Measurements from ENCODE around the gene CD109.

DNA sequence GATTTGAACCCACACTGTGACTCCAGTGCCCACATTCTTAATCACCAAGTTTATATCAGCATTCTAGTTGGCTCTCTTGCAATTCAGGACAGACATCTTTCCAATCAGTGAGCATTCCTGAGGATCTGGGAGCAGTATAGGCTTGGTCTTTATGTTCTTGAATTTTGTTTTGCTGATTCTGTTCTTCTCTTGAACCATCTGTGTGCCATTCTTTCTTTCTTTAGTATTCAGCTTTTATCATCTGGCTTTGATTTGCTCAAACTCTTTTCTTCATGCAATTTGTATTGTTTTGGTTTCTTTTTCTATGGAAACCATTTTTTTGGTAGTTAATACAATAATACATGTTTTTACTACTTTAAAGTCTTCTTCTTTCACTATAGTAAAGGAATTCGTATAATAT is 162.4 kb downstream of the CD109 start:
- TF ChIP-seq, protein P1, sequence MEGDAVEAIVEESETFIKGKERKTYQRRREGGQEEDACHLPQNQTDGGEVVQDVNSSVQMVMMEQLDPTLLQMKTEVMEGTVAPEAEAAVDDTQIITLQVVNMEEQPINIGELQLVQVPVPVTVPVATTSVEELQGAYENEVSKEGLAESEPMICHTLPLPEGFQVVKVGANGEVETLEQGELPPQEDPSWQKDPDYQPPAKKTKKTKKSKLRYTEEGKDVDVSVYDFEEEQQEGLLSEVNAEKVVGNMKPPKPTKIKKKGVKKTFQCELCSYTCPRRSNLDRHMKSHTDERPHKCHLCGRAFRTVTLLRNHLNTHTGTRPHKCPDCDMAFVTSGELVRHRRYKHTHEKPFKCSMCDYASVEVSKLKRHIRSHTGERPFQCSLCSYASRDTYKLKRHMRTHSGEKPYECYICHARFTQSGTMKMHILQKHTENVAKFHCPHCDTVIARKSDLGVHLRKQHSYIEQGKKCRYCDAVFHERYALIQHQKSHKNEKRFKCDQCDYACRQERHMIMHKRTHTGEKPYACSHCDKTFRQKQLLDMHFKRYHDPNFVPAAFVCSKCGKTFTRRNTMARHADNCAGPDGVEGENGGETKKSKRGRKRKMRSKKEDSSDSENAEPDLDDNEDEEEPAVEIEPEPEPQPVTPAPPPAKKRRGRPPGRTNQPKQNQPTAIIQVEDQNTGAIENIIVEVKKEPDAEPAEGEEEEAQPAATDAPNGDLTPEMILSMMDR (conservative IDR thresholded peaks at IDR 0.05; ENCODE audit: low read depth, low read length): no peak
- TF ChIP-seq POLR2A (IDR thresholded peaks at IDR 0.05; ENCODE audit: low read depth, low read length) (no peak), RAD21 (IDR thresholded peaks at IDR 0.05; ENCODE audit: low read length) (no peak)

Data from IMR-90 (cell line).